Measurements from ENCODE around the gene SGF29.
"Not testable (repeated sequence)": the region's sequence is repeated elsewhere in the genome, so short reads cannot be mapped to it uniquely, and the experiment has no call there.

SGF29 gene

DNA sequence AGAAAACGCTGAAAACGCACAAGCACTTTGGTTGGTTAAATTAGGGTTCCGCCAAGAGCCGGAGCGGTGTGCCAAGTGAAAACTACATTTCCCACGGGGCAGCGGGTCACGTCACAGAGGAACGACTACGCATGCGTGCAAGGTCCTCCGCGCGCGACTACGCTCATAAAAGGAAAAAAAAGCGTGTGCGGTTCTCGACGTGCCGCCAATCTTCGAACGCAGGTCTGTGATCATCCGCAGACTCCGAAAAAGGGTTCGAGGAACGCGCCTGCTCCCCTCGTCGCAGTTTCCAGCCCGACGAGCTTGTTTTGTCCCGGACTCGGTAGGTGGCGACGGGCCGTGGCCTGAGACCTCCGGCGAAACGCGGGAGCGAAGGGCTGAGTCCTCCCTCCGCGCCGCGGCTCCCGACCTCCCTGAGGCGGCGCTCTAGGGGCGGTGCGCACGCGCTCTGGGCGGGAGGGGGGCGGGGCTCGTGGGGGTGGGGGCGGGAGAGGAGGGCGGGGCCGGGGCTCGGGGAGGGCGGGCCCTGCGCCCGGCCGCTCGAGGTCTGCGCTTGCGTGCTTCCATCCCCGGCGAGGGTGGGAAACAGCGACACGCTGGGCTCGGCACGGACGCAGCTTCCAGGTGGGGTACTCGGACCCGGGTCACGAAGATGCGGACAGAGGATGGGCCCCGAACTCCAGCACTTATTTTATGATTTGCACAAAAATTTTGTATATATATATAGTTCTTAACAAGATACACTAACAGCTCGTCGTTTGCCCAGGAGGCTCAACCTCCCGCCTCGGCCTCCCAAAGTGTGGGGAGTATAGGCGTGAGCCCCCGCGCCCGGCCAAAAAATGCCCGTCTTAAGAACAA is at the start of gene SGF29:
SGF29 (plus strand) TSS at position 145 of the 858 bp plus-strand sequence. CDS start 27,150 bp downstream, outside the sequence.
- DNase-seq: peak; percentile 95

GRCh38 chr16:28504707-28505404 is 48.9 kb upstream of the SGF29 start:
- no peak for DNase-seq

DNA sequence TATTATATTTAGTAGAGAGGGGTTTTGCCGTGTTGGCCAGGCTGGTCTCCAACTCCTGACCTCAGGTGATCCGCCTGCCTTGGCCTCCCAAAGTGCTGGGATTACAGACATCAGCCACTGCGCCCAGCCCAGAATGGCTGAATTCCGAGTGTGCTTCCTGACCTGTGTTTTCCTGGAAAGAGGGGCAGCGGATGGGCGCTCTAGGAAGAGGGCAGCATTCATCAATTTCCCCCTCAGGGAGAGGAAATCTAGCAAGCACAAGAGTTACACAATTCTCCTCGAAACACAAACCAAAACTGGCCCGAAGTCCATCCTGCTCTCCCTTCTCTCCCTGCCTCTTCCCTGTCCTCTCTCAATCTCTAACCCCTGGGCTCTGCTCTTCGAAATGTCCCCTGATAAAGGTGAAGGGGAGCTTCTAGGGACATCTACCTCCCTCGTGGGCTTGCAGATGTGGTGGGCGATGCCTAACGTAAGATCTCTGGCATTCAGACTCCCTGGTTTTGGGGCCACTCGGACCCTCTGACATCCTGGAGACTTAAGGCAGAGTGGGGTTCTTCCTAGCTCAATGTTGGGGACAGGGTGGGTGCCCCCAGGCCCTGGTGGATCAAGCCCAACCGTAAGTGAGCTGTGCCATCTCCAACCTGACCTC is 48.1 kb upstream of the SGF29 start:
- no peak for DNase-seq

DNA sequence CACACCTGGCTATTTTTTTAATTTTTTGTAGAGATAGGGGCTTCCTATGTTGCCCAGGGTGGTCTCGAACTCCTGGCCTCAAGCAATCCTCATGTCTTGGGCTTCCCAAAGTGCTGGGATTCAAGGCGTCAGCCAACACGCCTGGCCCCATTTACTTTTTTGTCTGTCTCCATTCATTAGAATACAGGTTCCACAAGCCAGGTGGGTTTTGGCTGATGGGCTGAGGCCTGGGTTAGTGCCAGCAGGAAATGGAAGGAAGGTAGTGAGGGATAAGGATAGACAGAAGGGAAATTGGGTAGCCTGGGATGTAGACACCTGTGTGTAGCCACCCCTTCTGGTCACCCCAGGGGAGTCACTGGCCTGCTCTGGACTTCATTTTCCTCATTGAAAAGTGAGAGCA is 42.7 kb upstream of the SGF29 start:
- DNase-seq: no peak

DNA sequence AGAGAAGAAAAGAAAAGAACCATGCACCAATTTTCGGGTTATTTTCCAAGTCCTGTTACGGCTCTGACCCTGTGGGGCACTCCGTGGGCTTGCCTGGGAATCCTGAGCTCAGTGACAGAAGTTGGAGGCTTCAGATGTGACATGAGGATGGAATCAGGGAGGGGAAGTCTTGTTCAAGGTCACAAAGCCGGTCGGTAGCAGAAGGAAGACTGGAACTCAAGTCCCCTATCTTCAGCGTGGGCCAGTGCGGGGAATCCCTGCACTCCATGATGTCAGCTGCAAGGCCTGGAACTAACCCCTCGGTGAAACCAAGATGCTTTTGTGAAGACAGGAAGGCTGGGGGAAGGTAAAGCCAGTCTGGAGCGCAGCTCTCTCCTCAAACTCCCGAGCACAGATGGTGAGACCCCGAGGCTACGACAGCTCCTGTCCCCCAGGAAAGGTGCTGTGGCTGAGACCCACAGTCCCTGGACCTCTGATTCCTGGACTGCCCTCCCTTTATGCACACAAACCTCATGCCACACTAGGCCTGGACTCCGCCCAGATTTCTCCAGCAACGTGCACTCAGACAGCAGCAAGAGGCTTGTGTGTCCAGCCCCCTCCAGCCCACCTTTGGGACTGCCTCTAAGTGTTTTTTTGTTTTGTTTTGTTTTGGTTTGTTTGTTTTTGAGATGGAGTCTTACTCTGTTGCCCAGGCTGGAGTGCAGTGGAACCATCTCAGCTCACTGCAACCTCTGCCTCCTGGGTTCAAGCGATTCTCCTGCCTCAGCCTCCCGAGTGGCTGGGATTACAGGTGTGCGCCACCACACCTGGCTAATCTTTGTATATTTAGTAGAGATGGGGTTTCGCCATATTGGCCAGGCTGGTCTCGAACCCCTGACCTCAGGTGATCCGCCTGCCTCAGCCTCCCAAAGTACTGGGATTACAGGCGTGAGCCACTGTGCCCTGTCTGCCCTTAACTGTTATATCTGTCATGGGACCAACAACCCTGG is 41.6 kb upstream of the SGF29 start:
- DNase-seq: no peak

- no peak for DNase-seq
Measured at GRCh38 chr16:28513484-28514181, 40.1 kb upstream of the SGF29 start.

- DNase-seq: no peak
Measured at GRCh38 chr16:28514246-28514645, 39.5 kb upstream of the SGF29 start.

GRCh38 chr16:28520672-28521071 is 33.0 kb upstream of the SGF29 start:
- no peak for DNase-seq

GRCh38 chr16:28521436-28521835 is 32.3 kb upstream of the SGF29 start:
- no peak for DNase-seq

DNA sequence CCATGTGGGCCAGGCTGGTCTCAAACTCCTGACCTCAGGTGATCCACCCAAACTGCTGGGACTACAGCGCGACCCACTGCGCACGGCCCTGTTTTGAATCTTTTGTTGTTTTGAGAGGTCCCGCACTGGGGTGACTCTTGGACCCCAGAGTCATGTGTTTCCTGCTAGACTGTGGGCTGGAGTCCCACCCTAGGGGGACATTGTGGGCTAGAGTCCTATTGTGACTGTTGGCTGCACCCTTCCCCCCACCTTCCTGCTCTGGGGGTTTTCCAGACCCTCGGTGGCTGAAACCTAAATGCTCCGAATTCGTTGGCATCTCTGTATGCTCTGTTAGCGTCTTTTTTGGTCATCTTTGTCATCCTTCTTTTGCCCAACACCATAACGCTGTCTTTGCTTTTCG is 30.9 kb upstream of the SGF29 start:
- no peak for DNase-seq

- no peak for DNase-seq
Measured at GRCh38 chr16:28524681-28525171, 29.0 kb upstream of the SGF29 start.

GRCh38 chr16:28526201-28527099 is 27.3 kb upstream of the SGF29 start:
- no peak for DNase-seq

DNA sequence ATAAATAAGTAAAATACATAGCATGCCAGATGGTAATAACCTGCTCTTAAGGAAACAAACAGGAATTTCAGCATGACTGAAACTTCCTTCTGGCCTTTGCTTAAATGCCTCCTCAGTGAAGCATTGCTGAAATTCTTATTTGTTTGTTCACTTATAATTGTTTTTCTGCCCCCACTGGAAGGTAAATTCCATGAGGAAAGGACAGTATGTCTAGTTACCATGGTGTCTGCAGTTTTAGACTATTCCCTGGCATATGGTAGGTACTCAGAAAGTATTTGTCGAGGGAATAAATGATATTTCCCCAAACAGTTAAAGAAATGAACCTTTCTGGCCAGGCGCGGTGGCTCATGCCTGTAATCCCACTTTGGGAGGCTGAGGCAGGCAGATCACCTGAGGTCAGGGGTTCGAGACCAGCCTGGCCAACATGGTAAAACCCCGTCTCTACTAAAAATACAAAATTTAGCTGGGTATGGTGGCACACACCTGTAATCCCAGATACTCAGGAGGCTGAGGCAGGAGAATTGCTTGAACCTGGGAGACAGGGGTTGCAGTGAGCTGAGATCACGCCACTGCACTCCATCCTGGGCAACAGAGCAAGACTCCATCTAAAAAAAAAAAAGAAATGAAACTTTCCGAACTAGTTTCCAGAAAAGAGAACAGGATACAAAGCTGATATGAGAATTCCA is 26.5 kb upstream of the SGF29 start:
- not testable (repeated sequence) for DNase-seq

- no peak for DNase-seq
Measured at GRCh38 chr16:28527985-28528384, 25.7 kb upstream of the SGF29 start.

- DNase-seq: no peak
Measured at GRCh38 chr16:28528463-28528867, 25.3 kb upstream of the SGF29 start.

DNA sequence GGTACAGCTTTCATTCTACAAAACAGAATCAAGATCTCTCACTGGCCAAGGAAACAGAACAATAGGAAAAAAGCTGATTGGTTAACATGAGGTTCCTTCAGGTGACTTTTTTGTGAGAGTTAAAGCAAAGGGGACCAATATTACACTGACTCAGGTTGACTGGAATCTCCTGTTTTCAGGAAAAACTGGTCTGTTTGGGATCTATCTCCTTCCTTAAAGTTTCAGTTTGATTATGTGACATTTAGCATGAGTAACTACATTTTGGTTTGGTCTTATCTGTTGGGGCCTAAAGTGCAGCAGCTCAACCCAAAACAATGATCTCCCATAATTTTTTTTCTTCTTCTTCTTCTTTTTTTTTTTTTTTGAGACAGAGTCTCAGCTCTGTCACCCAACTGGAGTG is 24.6 kb upstream of the SGF29 start:
- no peak for DNase-seq

DNA sequence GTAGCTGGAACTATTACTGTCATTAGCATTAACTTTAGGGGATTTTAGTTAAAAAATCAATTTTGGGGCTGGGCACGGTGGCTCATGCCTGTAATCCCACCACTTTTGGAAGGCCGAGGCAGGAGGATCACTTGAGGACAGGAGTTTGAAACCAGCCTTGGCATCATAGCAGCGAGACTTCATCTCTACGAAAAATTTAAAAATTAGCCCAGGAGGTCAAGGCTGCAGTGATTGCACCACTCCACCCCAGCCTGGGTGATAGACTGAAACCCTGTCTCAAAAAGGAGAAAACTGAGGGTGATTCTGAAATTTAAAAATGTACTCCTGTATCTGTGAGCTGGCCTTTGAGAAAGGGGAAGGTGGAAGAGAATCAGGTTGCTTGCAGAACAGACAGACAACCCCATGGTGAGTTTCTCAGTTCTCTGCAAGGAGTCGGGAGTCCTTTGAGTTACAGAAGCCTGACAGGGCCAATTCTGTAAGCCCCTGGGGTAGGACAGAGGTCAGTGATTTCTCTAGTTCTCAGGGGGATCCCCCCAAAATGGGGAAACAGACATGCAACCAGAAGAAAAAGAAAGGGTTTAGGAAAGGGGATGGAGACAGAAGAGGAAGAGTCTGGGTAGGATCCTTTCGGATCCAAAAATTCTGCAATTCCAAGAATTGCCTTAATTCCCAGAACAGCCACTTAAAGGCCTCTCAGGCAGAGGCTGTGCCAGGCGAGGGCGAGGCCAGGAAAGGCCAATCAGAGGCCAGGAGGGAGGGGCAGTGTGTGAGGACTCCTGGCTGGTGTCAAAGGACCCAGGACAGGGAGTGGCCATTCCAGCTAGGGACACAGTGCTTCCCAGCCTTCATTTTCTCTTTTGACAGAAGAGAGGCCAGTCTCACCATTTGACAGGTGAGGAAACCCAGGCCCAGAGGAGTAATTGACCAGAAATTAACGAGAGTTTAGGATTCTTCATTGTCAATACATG is 21.7 kb upstream of the SGF29 start:
- DNase-seq: no peak

DNA sequence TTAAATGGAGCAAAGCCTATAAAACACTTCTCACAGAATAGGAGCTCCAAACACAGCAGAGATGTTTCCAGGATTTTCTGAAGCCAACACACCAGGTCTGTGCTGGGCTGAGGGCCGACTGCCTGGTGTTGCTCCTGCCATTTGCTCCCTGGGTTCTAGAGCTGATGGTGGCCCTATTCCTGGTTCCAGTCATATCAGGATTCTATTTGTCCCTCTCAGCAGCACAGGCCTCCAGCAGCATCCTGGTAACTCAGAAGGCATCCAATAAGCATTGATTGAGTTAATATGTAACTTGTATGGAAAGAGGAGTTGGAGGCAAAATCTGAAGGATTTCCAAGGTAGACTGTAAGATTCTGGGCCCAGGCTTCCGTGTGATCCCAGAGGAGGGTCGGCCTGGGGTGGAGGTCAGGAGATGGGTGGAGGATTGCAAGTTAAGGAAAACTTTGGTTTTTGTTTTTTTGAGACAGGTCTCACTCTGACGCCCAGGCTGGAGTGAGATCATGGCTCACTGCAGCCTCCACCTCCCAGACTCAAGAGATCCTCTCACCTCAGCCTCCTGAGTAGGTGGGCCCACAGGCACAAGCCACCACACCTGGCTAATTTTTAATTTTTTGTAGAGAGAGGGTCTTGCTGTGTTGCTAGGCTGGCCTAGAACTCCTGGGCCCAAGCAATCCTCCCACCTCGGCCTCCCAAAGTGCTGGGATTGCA is 20.6 kb upstream of the SGF29 start:
- no peak for DNase-seq

All from right forelimb (tissue), 1 donor.